Measurements from ENCODE around the gene SESN3.

SESN3 gene

GRCh38 chr11:95222817-95223216, 8.2 kb downstream of the SESN3 start:
- peaks cover 12% of the 10 kb centered on the region for H3K9me3 ChIP-seq (ENCODE audit: control insufficient read depth, insufficient read depth, low read length)
- 0 out of 2 replicates have a peak, but pooled peaks cover 5% of the 10 kb centered on the region for H3K4me1 ChIP-seq (ENCODE audit: control insufficient read depth, low read length)
- H4K20me1 ChIP-seq (ENCODE audit: control insufficient read depth, insufficient read depth, low read depth, low read length), result no peaks in the 10 kb centered on the region

GRCh38 chr11:95219599-95219998, 11.4 kb downstream of the SESN3 start:
- Histone ChIP-seq H3K79me2 (ENCODE audit: control insufficient read depth, low read length) (peaks cover 36% of the 10 kb centered on the region), H3K27me3 (ENCODE audit: control insufficient read depth, low read length) (no peaks in the 10 kb centered on the region), H3F3A (ENCODE audit: control insufficient read depth, insufficient read depth) (no peaks in the 10 kb centered on the region), H3K4me1 (ENCODE audit: control insufficient read depth, low read length) (peaks cover 10% of the 10 kb centered on the region; the same call in 1 of the 2 replicates), H3K9me3 (ENCODE audit: control insufficient read depth, insufficient read depth, low read length) (peaks cover 5% of the 10 kb centered on the region; the same call in 1 of the 2 replicates), H3K9me2 (replicated peaks; ENCODE audit: control insufficient read depth, low read length) (no peaks in the 10 kb centered on the region), H3K4me2 (ENCODE audit: low read length) (no peak overlapping the region), H3K27ac (ENCODE audit: low read depth, low read length) (no peak overlapping the region), H3K36me3 (ENCODE audit: control insufficient read depth, low read length) (peaks cover 12% of the 10 kb centered on the region), H3K4me3 (ENCODE audit: low read length) (no peak overlapping the region), H4K20me1 (ENCODE audit: control insufficient read depth, insufficient read depth, low read depth, low read length) (no peaks in the 10 kb centered on the region)
- TF ChIP-seq EZH2phosphoT487 (IDR thresholded peaks at IDR 0.05; ENCODE audit: borderline replicate concordance, low read length) (no peak), CTCF (IDR thresholded peaks at IDR 0.05; ENCODE audit: low read depth, low read length, poor library complexity, severe bottlenecking) (no peak)

More at GRCh38 chr11:95222817-95223216, 8.2 kb downstream of the SESN3 start:
- H3K27me3 ChIP-seq (ENCODE audit: control insufficient read depth, low read length), result no peaks in the 10 kb centered on the region
- no peak overlapping the region for H3K27ac ChIP-seq (ENCODE audit: low read depth, low read length)
- H3F3A ChIP-seq (ENCODE audit: control insufficient read depth, insufficient read depth), result no peaks in the 10 kb centered on the region
- H3K79me2 ChIP-seq (ENCODE audit: control insufficient read depth, low read length), result peaks cover 59% of the 10 kb centered on the region
- no peaks in the 10 kb centered on the region for H3K9me2 ChIP-seq (replicated peaks; ENCODE audit: control insufficient read depth, low read length)
- H3K36me3 ChIP-seq (ENCODE audit: control insufficient read depth, low read length), result peaks cover 21% of the 10 kb centered on the region
- no peak overlapping the region for H3K4me3 ChIP-seq (ENCODE audit: low read length)
- no peak overlapping the region for H3K4me2 ChIP-seq (ENCODE audit: low read length)
- TF ChIP-seq CTCF (IDR thresholded peaks at IDR 0.05; ENCODE audit: low read depth, low read length, poor library complexity, severe bottlenecking), result no peak
- TF ChIP-seq EZH2phosphoT487 (IDR thresholded peaks at IDR 0.05; ENCODE audit: borderline replicate concordance, low read length), result no peak

- no peaks in the 10 kb centered on the region for H3K9me2 ChIP-seq (replicated peaks; ENCODE audit: control insufficient read depth, low read length)
- no peaks in the 10 kb centered on the region for H3K27me3 ChIP-seq (ENCODE audit: control insufficient read depth, low read length)
- no peaks in the 10 kb centered on the region for H3F3A ChIP-seq (ENCODE audit: control insufficient read depth, insufficient read depth)
- H3K9me3 ChIP-seq (ENCODE audit: control insufficient read depth, insufficient read depth, low read length), result no peaks in the 10 kb centered on the region
- H3K4me1 ChIP-seq (ENCODE audit: control insufficient read depth, low read length), result peaks cover 17% of the 10 kb centered on the region
- TF ChIP-seq EZH2phosphoT487 (IDR thresholded peaks at IDR 0.05; ENCODE audit: borderline replicate concordance, low read length) (no peak), CTCF (IDR thresholded peaks at IDR 0.05; ENCODE audit: low read depth, low read length, poor library complexity, severe bottlenecking) (no peak)
- H3K36me3 ChIP-seq (ENCODE audit: control insufficient read depth, low read length), result peaks cover 5% of the 10 kb centered on the region
- H3K4me3 ChIP-seq (ENCODE audit: low read length), result no peak overlapping the region
- H3K27ac ChIP-seq (ENCODE audit: low read depth, low read length), result no peak overlapping the region
- H3K79me2 ChIP-seq (ENCODE audit: control insufficient read depth, low read length), result peaks cover 30% of the 10 kb centered on the region
- H4K20me1 ChIP-seq (ENCODE audit: control insufficient read depth, insufficient read depth, low read depth, low read length), result no peaks in the 10 kb centered on the region
- H3K4me2 ChIP-seq (ENCODE audit: low read length), result no peak overlapping the region
Observed at GRCh38 chr11:95218149-95218548, 12.9 kb downstream of the SESN3 start.

Data from DOHH2 (cell line).